ENCODE measurements around the gene ALK.

The ALK gene

DNA sequence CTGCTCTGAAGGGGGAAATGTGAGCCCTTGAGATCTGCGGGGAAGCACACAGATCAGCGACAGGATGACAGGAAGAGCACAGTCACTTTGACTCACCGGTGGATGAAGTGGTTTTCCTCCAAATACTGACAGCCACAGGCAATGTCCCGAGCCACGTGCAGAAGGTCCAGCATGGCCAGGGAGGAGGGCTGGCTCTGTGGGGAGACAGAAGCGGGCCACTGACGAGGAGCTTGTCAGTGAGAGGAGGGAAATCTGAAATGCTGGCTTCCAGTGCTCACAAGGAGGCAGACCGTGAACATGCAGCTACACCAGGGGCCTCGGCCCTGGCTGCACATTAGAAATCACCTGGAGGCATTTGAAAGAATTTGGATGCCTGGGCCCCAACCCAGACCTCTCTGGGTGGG is 707.5 kb downstream of the ALK start:
- no peak overlapping the region for H3K27ac ChIP-seq
- TF ChIP-seq ZFX (IDR thresholded peaks at IDR 0.05; ENCODE audit: borderline replicate concordance): no peak
- TF ChIP-seq, protein P1, sequence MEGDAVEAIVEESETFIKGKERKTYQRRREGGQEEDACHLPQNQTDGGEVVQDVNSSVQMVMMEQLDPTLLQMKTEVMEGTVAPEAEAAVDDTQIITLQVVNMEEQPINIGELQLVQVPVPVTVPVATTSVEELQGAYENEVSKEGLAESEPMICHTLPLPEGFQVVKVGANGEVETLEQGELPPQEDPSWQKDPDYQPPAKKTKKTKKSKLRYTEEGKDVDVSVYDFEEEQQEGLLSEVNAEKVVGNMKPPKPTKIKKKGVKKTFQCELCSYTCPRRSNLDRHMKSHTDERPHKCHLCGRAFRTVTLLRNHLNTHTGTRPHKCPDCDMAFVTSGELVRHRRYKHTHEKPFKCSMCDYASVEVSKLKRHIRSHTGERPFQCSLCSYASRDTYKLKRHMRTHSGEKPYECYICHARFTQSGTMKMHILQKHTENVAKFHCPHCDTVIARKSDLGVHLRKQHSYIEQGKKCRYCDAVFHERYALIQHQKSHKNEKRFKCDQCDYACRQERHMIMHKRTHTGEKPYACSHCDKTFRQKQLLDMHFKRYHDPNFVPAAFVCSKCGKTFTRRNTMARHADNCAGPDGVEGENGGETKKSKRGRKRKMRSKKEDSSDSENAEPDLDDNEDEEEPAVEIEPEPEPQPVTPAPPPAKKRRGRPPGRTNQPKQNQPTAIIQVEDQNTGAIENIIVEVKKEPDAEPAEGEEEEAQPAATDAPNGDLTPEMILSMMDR (IDR thresholded peaks at IDR 0.05): no peak

GRCh38 chr2:29212009-29212408 is 709.4 kb downstream of the ALK start:
- no peak for TF ChIP-seq ZFX (IDR thresholded peaks at IDR 0.05; ENCODE audit: borderline replicate concordance)
- TF ChIP-seq, protein P1 (IDR thresholded peaks at IDR 0.05): no peak

GRCh38 chr2:29209551-29209950 is 711.8 kb downstream of the ALK start:
- H3K27ac ChIP-seq: no peak overlapping the region
- TF ChIP-seq ZFX (IDR thresholded peaks at IDR 0.05; ENCODE audit: borderline replicate concordance): no peak
- TF ChIP-seq, protein P1 (IDR thresholded peaks at IDR 0.05): no peak

More at GRCh38 chr2:29212009-29212408, 709.4 kb downstream of the ALK start:
- H3K27ac ChIP-seq: no peak overlapping the region

DNA sequence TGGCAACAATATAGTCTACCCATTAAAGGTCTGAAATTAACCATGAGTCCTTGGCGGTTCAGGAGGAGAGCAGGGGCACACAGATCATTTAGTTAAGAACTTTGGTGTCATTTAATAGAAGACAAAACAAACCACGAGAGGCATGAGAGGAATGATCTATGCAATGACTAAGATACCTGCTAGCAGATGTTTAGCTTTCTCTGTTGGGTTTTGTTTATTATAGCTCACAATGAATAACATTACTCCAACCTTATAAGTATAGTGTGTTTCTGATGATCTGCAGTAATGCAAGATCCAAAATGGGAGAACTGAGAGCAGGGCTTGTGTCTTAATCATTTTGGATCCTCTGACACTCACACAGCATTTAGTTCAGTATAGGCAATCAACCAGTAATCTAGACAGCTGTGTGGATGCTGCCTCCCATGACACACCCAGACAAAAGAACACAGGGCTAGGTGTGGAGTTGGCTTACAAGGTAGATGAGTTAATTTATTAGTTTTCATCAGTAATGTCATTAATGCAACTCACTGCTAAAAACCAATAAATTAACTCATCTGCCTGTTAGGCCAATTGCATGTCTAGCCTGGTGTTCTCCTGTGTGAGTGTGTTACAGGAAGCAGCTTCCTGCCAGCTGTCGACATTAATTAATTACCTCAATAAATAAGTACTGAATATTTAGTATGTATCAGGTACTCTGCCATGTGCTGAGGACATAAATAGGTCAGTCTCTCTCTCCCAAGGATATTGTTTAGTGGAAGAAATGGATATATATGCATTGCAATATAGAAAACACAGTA is 713.8 kb downstream of the ALK start:
- no peak overlapping the region for H3K27ac ChIP-seq
- no peak for TF ChIP-seq ZFX (IDR thresholded peaks at IDR 0.05; ENCODE audit: borderline replicate concordance)
- TF ChIP-seq, protein P1 (IDR thresholded peaks at IDR 0.05): no peak

GRCh38 chr2:29206941-29207340 is 714.4 kb downstream of the ALK start:
- H3K27ac ChIP-seq: no peak overlapping the region
- TF ChIP-seq ZFX (IDR thresholded peaks at IDR 0.05; ENCODE audit: borderline replicate concordance): no peak
- TF ChIP-seq, protein P1 (IDR thresholded peaks at IDR 0.05): no peak

- TF ChIP-seq ZFX (IDR thresholded peaks at IDR 0.05; ENCODE audit: borderline replicate concordance): no peak
- H3K27ac ChIP-seq: no peak overlapping the region
These were observed 718.4 kb downstream of the ALK start for GRCh38 chr2:29202819-29203495.

DNA sequence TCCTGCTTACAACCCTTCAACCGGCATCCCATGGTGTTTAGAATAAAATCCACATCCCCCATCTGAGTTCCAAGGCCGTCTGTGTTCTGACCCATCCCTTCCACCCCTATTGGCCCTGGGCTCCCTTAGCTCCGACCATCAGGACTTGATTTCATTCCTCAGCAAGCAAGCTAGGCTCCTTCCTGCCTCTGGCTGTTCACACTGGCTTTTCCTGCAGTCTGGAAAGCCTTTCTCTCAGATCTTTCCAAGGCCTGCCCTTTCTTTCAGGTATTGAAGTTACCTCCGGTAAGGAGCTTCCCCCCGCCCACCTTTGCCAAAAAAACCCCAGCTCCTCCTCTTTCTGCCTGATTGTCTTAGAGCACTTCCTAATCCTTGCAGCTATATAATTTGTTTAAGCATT is 719.4 kb downstream of the ALK start:
- no peak overlapping the region for H3K27ac ChIP-seq
- TF ChIP-seq, protein P1 (IDR thresholded peaks at IDR 0.05): no peak
- no peak for TF ChIP-seq ZFX (IDR thresholded peaks at IDR 0.05; ENCODE audit: borderline replicate concordance)

Data from 22Rv1 (cell line).